ENCODE results near the gene GADD45A. TPM values are rescaled to one million over a fixed set of nuclear protein-coding genes. Genes with fewer than 3 reads are reported as not detected.
A peak's percentile ranks its signal among the peaks of the same experiment; 100 is the strongest.

GADD45A gene
- total and polyA plus RNA-seq, 9 of the 15 experiments (the other 6 are each of a cell fraction or from before 2014, with no cell fraction given): 21.3 to 156 (median 62.1) TPM

- TF ChIP-seq ZNF280B (CRISPR knock-in tag; IDR thresholded peaks at IDR 0.05) (no peak), TEAD4 (IDR thresholded peaks at IDR 0.05; ENCODE audit: low read length) (peak; percentile 39; the same call in 1 of the 2 replicates), TEAD4 (CRISPR knock-in tag; IDR thresholded peaks at IDR 0.05; ENCODE audit: borderline replicate concordance) (no peak), CHAMP1 (IDR thresholded peaks at IDR 0.05) (0 out of 2 replicates have a peak, but pooled peaks have one; percentile 22), CBFA2T2 (conservative IDR thresholded peaks at IDR 0.05) (peak; percentile 33; the same call in 1 of the 2 replicates), ARID1B (IDR thresholded peaks at IDR 0.05) (peak; percentile 87), CEBPG (CRISPR knock-in tag; IDR thresholded peaks at IDR 0.05) (peak; percentile 73), CEBPG (tag; conservative IDR thresholded peaks at IDR 0.05 in 1 of 2, IDR thresholded peaks at IDR 0.05 in 1 of 2) (peak; percentile 36 to 75; a peak in 2 of 4 replicates), RBM39 (optimal IDR thresholded peaks at IDR 0.05; ENCODE audit: low read depth, low read length) (no peak)
Measured at GRCh38 chr1:67700692-67701410, 15.8 kb downstream of the GADD45A start (continued).
